H9 (cell line): ENCODE measurements around the gene UBE2D1. TPM values are rescaled to one million over a fixed set of nuclear protein-coding genes. Genes with fewer than 3 reads are reported as not detected.

Source experiments
- DNase-seq: peaks from one replicate; pipeline ENCODE4 v3.0.0-alpha.2; 2017
- H2AFZ ChIP-seq: one replicate; pipeline ENCODE4 v1.6.1; 2013; ENCODE audit warnings: mild to moderate bottlenecking, low read length, control low read depth, moderate library complexity
- H2AK5ac ChIP-seq: 2 replicates; pipeline ENCODE4 v1.6.1; 2013; ENCODE audit warnings: low read length, control low read depth, mixed read lengths; ENCODE audit not compliant: insufficient read length
- H2BK120ac ChIP-seq: one replicate; pipeline ENCODE4 v1.6.1; 2013; ENCODE audit warnings: low read depth, mild to moderate bottlenecking, low read length, control low read depth, inconsistent platforms; ENCODE audit not compliant: poor library complexity, severe bottlenecking
- H2BK12ac ChIP-seq: 2 replicates; pipeline ENCODE4 v1.6.1; 2013; ENCODE audit warnings: low read length, control low read depth, mixed read lengths, low read depth; ENCODE audit not compliant: insufficient read length
- H2BK15ac ChIP-seq: 2 replicates; pipeline ENCODE4 v1.6.1; 2013; ENCODE audit warnings: low read depth, low read length, control low read depth
- H2BK20ac ChIP-seq: one replicate; pipeline ENCODE4 v1.6.1; 2013; ENCODE audit warnings: low read depth, mild to moderate bottlenecking, low read length, control low read depth, inconsistent platforms; ENCODE audit not compliant: poor library complexity, severe bottlenecking
- H2BK5ac ChIP-seq: 2 replicates; pipeline ENCODE4 v1.6.1; 2013; ENCODE audit warnings: low read length, control low read depth, mixed read lengths; ENCODE audit not compliant: insufficient read length
- H3K14ac ChIP-seq: 2 replicates; pipeline ENCODE4 v1.6.1; 2013; ENCODE audit warnings: low read length, control low read depth; ENCODE audit not compliant: insufficient read depth
- H3K18ac ChIP-seq: 2 replicates; pipeline ENCODE4 v1.6.1; 2013; ENCODE audit warnings: low read depth, mild to moderate bottlenecking, mixed read lengths, low read length, control low read depth; ENCODE audit not compliant: insufficient read length
- H3K23ac ChIP-seq: 2 replicates; pipeline ENCODE4 v1.6.1; 2013; ENCODE audit warnings: low read length, control low read depth, mixed read lengths, low read depth; ENCODE audit not compliant: insufficient read length
- H3K23me2 ChIP-seq: 2 replicates; pipeline ENCODE4 v1.6.1; 2013; ENCODE audit warnings: low read depth, mild to moderate bottlenecking, mixed read lengths, low read length, control low read depth; ENCODE audit not compliant: insufficient read length, poor library complexity, severe bottlenecking
- H3K27ac ChIP-seq: 2 replicates; pipeline ENCODE4 v1.5.1; 2013; ENCODE audit warnings: low read length, control low read depth, mixed read lengths, low read depth; ENCODE audit not compliant: insufficient read length
- H3K27me3 ChIP-seq: 2 replicates; pipeline ENCODE4 v1.6.1; 2013; ENCODE audit warnings: low read length, control low read depth, inconsistent platforms; ENCODE audit not compliant: insufficient read depth
- H3K4ac ChIP-seq: 2 replicates; pipeline ENCODE4 v1.6.1; 2013; ENCODE audit warnings: low read depth, mild to moderate bottlenecking, control low read depth, inconsistent platforms, low read length, moderate library complexity
- H3K4me1 ChIP-seq: 2 replicates; pipeline ENCODE4 v1.6.1; 2013; ENCODE audit warnings: low read length, control low read depth, inconsistent platforms; ENCODE audit not compliant: insufficient read depth
- H3K4me2 ChIP-seq: 2 replicates; pipeline ENCODE4 v1.6.1; 2013; ENCODE audit warnings: low read length, control low read depth, mixed read lengths; ENCODE audit not compliant: insufficient read length, insufficient read depth
- H3K56ac ChIP-seq: 2 replicates; pipeline ENCODE4 v1.6.1; 2013; ENCODE audit warnings: low read depth, mild to moderate bottlenecking, mixed read lengths, low read length, control low read depth; ENCODE audit not compliant: insufficient read length
- H3K79me1 ChIP-seq: 2 replicates; pipeline ENCODE4 v1.6.1; 2013; ENCODE audit warnings: low read depth, mild to moderate bottlenecking, moderate library complexity, low read length, control low read depth, inconsistent platforms; ENCODE audit not compliant: insufficient read depth, poor library complexity, severe bottlenecking
- H3K79me2 ChIP-seq: 2 replicates; pipeline ENCODE4 v1.6.1; 2013; ENCODE audit warnings: low read length, control low read depth, inconsistent platforms; ENCODE audit not compliant: insufficient read depth
- H3K9ac ChIP-seq: 2 replicates; pipeline ENCODE4 v1.6.1; 2013; ENCODE audit warnings: low read length, control low read depth, mixed read lengths; ENCODE audit not compliant: insufficient read length; ENCODE audit errors: extremely low read depth
- H3K9me3 ChIP-seq: one replicate; pipeline ENCODE4 v1.6.1; 2013; ENCODE audit warnings: low read depth, low read length, inconsistent platforms; ENCODE audit not compliant: control insufficient read depth
- H3T11ph ChIP-seq: one replicate; pipeline ENCODE4 v1.6.1; 2013; ENCODE audit warnings: mild to moderate bottlenecking, low read length, control low read depth, inconsistent platforms
- H4K20me1 ChIP-seq: one replicate; pipeline ENCODE4 v1.6.1; 2013; ENCODE audit not compliant: control insufficient read depth, insufficient read length, insufficient read depth
- H4K5ac ChIP-seq: 2 replicates; pipeline ENCODE4 v1.6.1; 2013; ENCODE audit warnings: low read depth, mild to moderate bottlenecking, mixed read lengths, low read length, control low read depth; ENCODE audit not compliant: insufficient read length
- H4K8ac ChIP-seq: replicated peaks from 2 replicates; pipeline ENCODE4 v1.6.1; 2013; ENCODE audit warnings: low read length, control low read depth, mixed read lengths, low read depth; ENCODE audit not compliant: insufficient read length
- H4K91ac ChIP-seq: 2 replicates; pipeline ENCODE4 v1.6.1; 2013; ENCODE audit warnings: low read depth, mild to moderate bottlenecking, moderate library complexity, mixed read lengths, low read length, control low read depth; ENCODE audit not compliant: insufficient read length
- H3K27ac Mint-ChIP-seq, 3 experiments: 2 replicates in 2 of 3; 3 replicates in 1 of 3; pipeline ENCODE4 v1.8.0; 2020 to 2021; ENCODE audit warnings: mixed read lengths in 3 of 3, mild to moderate bottlenecking in 1 of 3, moderate library complexity in 1 of 3
- H3K27me3 Mint-ChIP-seq: 2 replicates; pipeline ENCODE4 v1.8.0; 2021; ENCODE audit warnings: low read depth, mild to moderate bottlenecking, moderate library complexity, mixed read lengths
- H3K36me3 Mint-ChIP-seq, 3 experiments: 2 replicates in 2 of 3; 3 replicates in 1 of 3; pipeline ENCODE4 v1.8.0; 2020 to 2021; ENCODE audit warnings: low read depth in 3 of 3, mixed read lengths in 3 of 3; ENCODE audit not compliant: insufficient read depth in 1 of 3
- H3K4me1 Mint-ChIP-seq, 2 experiments: 2 replicates each; pipeline ENCODE4 v1.8.0; 2020; ENCODE audit warnings: mixed read lengths in 2 of 2
- H3K4me3 Mint-ChIP-seq, 2 experiments: 2 replicates in 1 of 2; 3 replicates in 1 of 2; pipeline ENCODE4 v1.8.0; 2020 to 2021; ENCODE audit warnings: mild to moderate bottlenecking in 2 of 2, mixed read lengths in 2 of 2, moderate library complexity in 1 of 2
- H3K9me3 Mint-ChIP-seq, 2 experiments: 2 replicates in 1 of 2; 3 replicates in 1 of 2; pipeline ENCODE4 v1.8.0; 2020; ENCODE audit warnings: mild to moderate bottlenecking in 2 of 2, mixed read lengths in 2 of 2, moderate library complexity in 1 of 2
- WGBS: extraction: QIAGEN DNeasy Blood & Tissue Kit; methylation state at CpG from one replicate; pipeline ENCODE4 v1.1.7; 2013; ENCODE audit warnings: missing lambda C conversion rate, low lambda C conversion rate, mixed read lengths; ENCODE audit not compliant: insufficient read length; ENCODE audit errors: extremely low coverage; 5-methylcytosine and 5-hydroxymethylcytosine counted together
- total RNA-seq: library from RNA; stranded (reverse); gene quantifications from 2 replicates; pipeline ENCODE4 v1.2.1, GENCODE V29; 2021
- TF ChIP-seq, protein P1 (sequence below): fragments of 200-600 bp; sonication (generic); conservative IDR thresholded peaks from 3 replicates; pipeline ENCODE4 v1.8.0; 2021; ENCODE audit warnings: antibody characterized with exemption, mild to moderate bottlenecking

UBE2D1 gene
- total RNA-seq, 1 experiment from 2014 or later, result 26.8 TPM

GRCh38 chr10:58361353-58361752, 26.5 kb downstream of the UBE2D1 start:
- Histone ChIP-seq H2BK12ac (no peak overlapping the region), H3K23ac (no peak overlapping the region)

More at GRCh38 chr10:58361353-58361752, 26.5 kb downstream of the UBE2D1 start:
- Histone ChIP-seq H4K5ac (no peak overlapping the region), H3K9me3 (no peaks in the 10 kb centered on the region), H3K4ac (no peak overlapping the region), H3K14ac (no peak overlapping the region), H3T11ph (no peak overlapping the region), H2BK120ac (no peak overlapping the region), H3K9ac (no peak overlapping the region), H4K20me1 (no peaks in the 10 kb centered on the region), H3K79me1 (no peaks in the 10 kb centered on the region), H4K8ac (no peak overlapping the region), H3K79me2 (no peaks in the 10 kb centered on the region), H2AK5ac (no peak overlapping the region), H3K56ac (no peak overlapping the region), H2BK5ac (no peak overlapping the region), H3K27ac (no peak overlapping the region), H3K23me2 (no peaks in the 10 kb centered on the region), H3K4me2 (no peak overlapping the region), H3K27me3 (no peaks in the 10 kb centered on the region), H2BK20ac (no peak overlapping the region), H4K91ac (no peak overlapping the region), H3K4me1 (no peaks in the 10 kb centered on the region; the same call in 1 of the 2 replicates), H3K18ac (no peak overlapping the region), H2BK15ac (no peak overlapping the region), H2AFZ (no peak overlapping the region)
- TF ChIP-seq, protein P1, sequence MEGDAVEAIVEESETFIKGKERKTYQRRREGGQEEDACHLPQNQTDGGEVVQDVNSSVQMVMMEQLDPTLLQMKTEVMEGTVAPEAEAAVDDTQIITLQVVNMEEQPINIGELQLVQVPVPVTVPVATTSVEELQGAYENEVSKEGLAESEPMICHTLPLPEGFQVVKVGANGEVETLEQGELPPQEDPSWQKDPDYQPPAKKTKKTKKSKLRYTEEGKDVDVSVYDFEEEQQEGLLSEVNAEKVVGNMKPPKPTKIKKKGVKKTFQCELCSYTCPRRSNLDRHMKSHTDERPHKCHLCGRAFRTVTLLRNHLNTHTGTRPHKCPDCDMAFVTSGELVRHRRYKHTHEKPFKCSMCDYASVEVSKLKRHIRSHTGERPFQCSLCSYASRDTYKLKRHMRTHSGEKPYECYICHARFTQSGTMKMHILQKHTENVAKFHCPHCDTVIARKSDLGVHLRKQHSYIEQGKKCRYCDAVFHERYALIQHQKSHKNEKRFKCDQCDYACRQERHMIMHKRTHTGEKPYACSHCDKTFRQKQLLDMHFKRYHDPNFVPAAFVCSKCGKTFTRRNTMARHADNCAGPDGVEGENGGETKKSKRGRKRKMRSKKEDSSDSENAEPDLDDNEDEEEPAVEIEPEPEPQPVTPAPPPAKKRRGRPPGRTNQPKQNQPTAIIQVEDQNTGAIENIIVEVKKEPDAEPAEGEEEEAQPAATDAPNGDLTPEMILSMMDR, result no peak
- Mint-ChIP-seq H3K4me3 (no peak overlapping the region), H3K36me3 (peaks cover 0 to 3% (median 0%) of the 10 kb centered on the region in 3 experiments; a peak in 2 of 7 replicates), H3K27ac (no peak overlapping the region), H3K9me3 (no peaks in the 10 kb centered on the region), H3K4me1 (peaks cover 0 to 11% of the 10 kb centered on the region in 2 experiments; a peak in 2 of 4 replicates), H3K27me3 (no peaks in the 10 kb centered on the region)
- DNase-seq, result no peak
- no CpG with 5 or more reads among the region's 2 CpGs for WGBS
